ENCODE results near the gene KCNQ1OT1.

KCNQ1OT1 gene

DNA sequence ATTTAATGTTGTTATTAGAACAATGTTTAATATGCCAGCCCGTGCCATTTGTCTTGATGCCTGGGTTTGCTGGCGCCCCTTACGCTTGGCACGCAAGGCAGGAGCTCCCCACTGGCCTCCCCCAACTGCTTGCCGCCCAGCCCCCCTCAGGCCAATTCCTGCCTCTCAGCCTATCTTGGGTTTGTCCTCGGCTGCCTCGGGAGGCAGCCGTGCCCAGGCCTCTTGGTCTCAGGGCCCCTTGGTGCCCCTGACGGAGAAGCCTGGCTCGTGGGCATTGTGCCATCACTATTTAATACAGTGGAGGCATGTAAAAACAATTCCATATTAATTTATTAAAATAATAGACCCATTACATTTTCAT is 119.8 kb downstream of the KCNQ1OT1 start:
- no peak for DNase-seq

DNA sequence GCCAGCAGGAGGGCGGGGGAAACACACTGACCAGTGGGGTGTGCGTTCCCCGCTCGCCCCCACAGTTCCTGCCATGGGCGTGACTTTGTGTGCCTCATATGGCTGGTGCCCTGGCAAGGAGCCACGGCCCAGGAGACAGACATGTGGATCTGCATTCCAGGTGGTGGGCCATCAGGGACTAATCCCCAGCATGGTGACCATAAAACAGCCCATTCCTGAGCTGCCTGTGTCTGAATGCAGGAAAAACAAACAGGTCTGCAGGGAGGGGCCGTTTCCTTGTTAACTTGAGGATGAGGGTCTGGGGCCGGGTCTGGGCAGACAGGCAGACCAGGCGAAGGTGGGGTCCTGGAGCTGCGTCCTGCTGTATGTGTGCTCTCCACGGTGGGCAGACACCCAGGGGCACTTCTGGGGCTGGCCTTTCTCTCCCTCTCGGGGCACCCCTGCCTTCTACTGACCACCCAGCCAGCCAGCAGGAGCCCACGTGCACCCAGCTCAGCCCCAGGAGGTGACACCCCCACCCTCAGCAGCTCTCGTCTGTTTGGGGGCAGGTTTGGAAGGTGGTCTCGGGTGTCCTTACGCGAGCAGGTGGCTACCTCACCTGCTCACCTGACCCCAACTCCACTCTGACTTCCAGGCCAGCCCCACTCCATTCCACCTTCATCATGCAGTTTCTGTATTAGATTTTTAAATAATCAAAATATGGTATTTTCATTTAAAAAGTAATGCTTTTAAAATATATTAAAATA is 120.3 kb downstream of the KCNQ1OT1 start:
- DNase-seq, result peak in 1 of 2 experiments; percentile 46

DNA sequence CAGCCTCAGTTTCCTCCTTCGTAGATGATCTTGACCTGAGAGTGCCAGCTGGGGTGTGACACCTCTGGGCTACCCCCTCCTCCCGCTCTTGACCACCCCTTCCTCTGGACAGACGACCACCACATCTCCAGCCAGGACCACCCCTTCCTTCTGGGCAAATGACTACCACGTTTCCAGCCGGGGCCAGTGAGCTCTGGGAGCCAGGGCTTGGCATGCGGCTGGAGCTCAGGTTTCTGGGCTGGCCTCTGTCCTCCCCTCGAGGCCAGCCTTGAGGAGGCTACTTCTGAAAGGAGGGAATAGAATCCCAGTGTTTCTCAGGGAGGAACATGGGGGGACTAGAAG is 120.9 kb downstream of the KCNQ1OT1 start:
- DNase-seq, result no peak

DNA sequence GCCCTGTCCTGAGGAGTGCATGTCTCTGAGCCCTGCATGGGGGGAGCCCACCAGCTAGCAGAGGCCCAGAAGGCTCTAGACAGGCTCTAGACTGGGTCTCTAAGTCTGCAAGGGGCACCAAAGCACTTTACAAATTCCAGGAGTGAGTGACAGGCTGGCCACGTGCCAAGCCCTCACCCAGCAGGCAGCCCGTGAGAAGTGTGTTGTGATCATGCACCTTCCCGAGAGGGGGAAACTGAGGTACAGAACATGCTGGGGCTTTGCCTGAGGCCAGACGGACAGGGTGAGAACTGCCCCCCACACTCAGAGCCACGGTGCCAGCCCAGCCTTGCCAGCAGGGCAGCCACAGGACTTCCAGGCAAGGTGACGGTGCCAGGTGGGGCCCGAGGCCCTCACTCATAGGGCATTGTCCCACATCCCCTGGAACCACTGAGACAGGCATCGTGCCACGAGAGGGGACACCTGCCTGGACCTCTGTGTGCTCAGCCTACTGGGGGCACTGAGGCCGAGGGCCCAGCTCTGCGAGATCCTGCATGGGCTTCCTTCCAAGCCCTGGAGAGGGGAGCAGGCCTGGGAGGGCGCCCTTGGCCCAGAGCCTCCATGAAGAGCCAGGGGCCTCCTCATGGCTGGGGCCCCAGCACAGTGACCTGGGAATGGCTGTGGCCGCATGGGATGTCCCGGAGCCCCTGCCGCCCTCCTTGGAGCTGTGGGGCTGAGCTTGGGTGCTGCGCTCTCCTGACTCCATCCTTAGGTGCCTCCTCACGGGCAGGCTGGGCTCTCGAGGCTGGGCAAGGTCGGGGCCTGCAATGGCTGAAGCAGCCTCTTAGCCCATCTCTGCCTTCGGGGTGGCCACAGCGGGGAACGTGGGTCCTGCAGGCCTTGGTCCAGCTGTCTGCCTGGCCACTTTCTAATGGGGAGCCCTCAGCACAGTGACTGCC is 121.5 kb downstream of the KCNQ1OT1 start:
- no peak for DNase-seq

DNA sequence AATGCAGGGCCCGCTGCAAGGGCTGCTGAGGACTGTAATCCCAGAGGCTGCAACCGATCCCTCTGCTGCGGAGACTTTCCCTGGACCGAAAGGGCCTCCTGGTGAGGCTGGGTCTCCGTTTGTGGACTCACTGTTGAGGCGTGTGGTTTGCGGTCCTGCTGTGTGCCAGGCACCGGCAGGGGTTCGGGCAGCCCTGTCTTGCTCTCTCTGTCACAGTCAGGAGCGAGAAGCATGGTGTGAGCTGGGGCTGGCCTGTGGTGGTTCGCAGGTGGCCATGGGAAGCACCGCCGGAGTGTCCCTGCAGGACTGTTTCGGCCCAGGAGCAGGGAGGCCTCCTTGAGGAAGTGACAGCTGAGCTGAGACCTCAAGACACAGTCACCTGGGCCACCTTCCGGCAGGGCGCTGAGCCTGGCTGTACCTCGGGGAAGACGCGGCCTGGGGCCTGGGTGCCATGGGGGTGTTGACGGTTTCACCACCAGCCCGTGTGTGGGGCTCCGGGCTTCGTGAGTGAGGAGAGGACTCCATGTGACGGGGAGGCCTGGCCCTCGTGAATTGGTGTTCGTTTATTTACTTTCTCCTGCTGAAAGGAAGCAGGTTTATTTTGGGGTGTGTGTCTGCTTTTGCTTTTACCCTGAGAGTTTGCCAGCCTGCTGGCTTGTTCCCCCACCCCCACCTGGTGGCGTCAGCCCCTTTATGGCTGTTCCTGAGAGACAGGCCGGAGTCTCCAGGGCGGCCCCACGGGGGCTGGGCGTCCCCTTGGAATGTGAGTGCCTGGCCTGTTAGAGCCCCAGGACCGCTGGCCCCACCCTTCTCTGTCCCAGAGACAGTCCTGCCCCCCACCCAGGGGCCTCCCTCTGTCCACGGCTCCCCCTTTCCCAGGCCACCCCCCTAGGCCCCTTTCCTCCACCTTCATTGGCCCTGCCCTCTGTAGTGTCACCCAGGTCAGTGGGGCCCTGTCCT is 122.5 kb downstream of the KCNQ1OT1 start:
- no peak for DNase-seq

DNA sequence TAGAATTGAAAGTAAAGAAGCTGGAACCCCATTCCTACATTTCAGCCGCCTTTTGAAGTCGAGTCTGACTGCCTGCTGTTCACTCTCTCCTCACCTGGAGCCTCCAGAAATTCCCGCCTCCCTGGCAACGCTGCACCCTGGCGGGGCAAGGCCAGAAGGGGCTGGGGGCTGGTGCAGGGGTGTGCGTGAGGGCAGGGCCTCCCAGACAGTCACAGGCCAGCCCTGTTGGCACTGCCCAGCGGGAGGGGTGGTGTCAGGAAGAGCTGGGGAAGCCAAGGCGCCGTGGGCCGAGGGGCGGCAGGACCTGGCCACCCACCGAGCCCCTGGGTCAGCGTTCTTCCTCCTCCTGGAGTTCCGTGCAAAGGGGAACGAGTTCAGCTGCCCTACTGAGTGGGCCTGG is 123.2 kb downstream of the KCNQ1OT1 start:
- no peak for DNase-seq

DNA sequence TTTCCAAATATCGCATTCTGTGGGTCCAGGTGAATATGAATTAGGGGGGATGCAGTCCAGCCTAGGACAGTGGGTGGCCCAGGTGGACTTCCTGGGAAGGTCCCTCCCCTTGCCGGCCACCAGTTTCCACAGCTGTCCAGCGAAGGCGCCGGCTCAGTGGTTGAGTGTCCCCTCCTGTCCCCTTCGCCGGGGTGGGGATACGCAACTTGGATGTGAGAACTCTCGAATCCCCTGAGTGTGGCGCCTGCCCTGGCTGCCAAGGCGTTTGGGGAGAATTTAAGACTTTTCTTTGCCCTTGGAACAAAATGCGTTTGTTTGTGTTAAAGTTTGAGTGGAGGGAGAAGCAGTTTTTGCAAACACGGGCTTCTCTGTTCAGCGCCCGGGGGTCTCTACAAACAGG is 123.7 kb downstream of the KCNQ1OT1 start:
- no peak for DNase-seq

DNA sequence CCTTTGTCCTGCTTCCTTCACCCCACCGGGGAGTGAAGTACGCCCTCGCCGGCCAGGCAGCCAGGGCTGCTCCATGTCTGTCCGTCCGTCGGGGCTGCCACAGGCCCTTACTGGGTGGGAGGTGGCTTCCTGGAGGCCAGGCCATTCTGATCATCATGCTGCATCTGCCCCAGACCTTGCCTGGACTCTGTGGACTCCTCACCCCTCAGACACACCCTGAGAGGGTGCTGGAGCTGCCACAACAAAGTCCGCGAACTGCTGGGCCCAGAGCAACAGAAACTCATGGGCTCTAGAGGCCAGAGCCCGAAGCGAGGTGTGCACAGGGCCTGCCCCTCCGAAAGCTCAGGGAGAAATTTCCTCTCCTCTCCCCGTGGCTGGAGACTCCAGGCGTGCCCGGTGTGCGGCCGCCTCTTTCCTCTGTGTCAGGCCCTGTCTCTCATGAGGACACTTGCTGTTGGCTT is 124.2 kb downstream of the KCNQ1OT1 start:
- DNase-seq, result no peak

DNA sequence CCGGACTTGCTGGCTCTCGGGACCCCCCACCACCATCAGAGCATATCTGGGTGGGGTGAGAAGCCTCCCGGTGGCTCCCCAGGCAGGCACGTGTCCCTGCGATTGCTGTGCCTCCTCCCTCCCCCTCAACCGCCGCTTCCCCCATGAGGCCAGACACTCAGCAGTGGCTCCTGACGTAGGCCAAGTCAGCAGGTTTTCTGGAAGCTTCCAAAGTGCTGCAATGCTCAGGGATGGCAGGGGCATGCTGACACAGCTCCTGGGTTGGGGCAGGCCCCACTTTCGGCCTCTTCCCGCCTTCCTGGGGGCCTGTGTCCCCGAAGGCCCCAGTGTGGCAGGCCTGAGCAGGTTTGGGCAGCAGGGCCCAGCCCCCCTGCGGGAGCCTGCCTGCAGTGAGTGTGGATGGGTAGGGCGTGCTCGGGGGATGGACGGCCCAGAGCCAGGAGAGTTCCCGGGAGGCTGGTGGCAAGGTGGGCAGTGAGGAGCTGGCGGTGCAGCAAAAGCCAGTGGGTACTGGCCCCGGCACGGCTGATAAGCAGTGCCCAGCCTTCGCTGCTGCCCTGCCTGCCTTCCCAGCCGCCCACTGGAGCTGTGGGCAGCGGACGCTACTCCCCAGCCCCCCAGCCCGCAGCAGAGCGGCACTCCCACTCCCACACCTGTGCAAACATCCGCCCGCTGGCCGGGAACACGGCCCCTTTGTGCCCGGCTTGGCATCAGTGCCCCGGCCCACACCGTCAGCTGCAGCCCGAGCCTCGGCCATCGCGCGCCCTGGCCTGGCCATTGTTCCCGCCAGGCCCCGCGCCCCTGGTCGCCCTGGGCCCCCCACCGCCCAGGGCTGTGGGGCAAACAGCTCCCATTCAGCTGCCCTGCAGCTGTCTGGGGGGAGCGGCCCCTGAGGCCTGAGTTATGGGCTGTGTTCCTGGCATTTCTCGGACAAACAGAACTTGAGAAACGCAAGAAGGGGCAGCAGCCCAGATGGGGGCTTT is 125.0 kb downstream of the KCNQ1OT1 start:
- DNase-seq, result no peak

DNA sequence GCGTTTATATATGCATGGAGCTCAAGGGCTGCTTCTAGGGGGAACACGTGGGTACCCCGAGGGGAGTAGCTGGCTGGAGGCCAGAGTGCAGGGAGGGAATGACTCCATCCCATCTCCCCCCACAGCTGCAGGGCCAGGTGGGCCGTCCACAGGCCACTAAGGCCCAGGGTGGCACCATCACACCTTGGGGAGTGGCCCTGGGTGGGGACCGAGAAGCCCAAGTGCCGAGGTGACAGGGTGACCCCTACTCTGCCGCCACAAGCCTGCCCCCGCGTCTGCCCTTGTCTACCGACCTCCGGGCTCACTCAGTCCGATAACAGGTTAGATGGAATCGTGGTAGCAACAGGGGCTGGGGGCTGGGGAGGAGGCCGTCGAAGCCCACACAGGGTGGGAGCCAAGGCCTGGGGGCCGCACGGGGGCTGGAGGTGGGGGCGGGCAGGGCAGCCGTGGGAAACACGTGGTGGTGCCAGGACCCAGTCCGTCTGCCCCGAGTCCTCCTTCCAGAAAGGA is 125.7 kb downstream of the KCNQ1OT1 start:
- DNase-seq, result no peak

DNA sequence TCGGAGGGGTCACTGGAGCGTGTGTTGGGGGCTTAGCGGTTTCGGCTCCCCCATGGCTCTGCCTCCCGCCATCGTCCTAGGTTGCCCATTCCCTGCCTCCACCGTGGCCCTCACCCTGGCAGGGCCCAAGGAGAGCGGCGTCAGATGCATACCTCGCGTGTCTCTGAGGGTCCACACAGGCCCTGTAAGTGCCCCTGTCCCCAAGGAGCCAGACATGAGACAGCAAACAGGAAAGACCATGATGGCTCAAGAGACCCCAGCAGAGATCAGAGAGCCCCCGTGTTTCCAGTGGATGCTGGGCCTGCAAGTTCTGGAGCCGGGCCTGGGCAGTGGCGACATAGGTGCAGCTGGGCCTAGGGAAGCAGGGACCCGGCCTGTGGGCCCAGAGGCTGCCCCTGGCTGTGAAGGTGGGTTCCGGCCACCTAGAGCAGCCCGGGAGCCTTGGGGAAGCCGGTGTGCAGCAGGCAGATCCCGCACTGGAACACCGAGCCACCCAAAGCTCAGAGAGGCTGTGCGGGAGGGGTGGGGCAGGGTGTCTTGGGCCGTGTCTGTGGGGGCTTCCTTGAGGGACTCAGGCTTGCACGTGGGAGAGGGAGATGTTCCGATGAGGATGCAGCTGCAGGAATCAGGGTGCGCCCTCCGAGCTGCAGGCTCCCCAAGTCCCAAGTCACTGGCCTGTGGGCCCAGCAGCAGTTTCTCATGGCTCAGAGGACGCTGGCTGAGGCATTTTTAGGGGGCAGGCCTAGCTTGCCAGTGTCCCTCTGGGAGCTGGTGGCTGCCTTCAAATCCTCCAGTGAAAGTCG is 126.4 kb downstream of the KCNQ1OT1 start:
- DNase-seq, result no peak

DNA sequence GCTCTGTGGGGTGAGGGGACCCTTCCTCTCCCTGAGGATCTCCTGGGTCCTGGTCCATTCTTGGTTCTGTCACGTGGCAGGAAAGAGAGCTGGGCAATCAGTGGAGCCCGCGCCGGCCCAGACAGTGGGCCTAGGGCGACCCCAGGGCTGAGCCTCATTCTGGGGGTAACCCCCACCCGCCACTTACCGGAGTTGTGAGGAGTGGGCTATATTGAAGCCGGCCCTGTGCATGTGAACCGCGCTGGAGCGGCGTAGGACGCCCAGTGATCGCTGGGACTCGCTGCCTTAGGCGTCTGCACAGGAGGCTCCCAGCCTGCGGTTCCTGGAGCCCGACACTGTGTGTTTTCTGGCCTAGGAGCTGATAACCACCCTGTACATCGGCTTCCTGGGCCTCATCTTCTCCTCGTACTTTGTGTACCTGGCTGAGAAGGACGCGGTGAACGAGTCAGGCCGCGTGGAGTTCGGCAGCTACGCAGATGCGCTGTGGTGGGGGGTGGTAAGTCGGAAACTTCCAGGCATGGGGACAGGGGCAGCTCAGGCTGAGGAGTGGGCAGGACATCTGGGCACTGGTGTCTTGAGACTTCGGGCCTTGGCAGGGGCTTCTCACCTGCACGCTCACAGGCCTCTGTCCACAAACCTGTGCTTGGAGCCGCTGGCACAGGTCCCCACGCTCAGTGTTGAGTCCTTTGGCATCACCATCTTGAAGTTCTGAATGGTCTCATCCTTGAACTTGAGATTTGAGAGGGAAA is 127.1 kb downstream of the KCNQ1OT1 start:
- no peak for DNase-seq

DNA sequence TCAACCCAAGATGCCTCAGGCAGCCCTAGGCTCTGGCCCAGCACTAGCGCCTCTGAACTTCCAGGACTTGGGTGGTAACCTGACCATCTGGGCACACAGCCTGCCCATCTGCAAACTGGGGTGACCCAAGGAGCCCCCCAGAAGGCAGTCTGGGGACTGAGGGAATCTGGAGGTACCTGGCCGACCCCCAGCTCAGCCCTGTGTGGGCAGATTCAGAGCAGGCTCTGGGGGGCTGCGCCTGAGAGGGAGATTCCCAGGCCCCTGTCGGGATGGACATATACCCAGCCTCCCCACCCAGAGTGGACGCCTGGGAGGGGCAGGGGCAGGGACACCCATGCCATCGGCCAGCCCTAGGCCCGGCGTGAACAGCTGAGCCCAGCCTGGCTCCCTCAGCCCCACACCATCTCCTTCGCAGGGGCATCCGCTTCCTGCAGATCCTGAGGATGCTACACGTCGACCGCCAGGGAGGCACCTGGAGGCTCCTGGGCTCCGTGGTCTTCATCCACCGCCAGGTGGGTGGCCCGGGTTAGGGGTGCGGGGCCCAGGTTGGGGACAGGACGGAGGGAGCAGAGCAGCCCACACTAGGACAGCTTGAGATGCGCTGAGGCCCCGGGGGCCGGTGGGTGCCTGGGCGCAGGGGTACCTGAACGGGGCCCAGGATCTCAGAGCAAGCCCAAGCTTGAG is 128.1 kb downstream of the KCNQ1OT1 start:
- no peak for DNase-seq

DNA sequence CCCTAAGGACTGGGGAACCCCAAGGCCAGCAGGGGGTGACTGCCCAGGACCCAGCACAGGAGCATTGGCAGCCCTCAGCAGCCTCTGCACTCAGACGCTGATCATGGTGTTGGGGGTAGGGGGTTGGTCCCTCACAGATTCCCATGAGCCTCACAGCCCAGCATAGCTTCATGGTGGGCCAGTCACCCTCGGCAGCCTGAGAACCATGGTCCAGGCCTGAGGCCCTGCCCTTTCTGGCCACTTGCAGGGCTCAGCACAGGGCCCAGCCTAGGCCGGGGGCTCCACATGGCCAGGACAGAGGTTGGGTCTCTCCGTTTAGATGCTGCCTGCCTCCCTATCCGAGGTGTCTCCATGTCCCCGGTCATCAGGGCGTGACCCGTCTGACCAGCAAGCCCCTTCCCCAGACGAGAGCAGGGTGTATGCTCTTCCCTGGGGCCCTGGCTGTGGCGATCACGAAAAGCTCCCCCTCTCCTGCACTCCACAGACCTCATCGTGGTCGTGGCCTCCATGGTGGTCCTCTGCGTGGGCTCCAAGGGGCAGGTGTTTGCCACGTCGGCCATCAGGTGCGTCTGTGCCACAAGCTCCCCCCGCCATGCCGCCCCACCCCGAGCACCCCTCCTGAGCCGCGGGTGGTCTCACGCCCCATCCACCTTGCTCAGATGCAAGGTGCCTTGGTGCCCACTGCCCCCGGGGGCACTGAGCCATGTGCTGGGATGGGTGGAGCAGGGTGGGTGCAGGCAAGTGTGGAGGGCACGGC is 128.8 kb downstream of the KCNQ1OT1 start:
- no peak for DNase-seq

DNA sequence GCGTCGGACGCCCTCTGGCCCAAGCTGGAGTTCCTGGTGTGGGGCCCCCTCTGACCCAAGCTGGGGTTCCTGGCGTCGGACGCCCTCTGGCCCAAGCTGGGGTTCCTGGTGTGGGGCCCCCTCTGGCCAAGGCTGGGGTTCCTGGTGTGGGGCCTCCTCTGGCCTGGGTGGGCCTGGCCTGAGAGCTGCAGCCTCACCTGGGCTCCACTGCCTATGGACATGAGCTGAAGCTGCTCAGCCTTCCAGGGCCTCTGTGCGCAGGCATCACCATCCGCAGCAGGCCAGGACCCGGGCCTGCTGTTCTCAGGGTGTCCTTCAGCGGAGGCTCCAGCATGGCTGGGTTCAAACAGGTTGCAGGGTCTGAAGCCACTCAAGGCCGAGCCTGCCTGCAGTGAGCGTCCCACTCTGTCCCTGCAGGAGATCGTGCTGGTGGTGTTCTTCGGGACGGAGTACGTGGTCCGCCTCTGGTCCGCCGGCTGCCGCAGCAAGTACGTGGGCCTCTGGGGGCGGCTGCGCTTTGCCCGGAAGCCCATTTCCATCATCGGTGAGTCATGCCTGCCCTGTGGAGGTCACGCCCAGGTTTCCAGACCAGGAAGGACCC is 129.5 kb downstream of the KCNQ1OT1 start:
- DNase-seq, result no peak

DNA sequence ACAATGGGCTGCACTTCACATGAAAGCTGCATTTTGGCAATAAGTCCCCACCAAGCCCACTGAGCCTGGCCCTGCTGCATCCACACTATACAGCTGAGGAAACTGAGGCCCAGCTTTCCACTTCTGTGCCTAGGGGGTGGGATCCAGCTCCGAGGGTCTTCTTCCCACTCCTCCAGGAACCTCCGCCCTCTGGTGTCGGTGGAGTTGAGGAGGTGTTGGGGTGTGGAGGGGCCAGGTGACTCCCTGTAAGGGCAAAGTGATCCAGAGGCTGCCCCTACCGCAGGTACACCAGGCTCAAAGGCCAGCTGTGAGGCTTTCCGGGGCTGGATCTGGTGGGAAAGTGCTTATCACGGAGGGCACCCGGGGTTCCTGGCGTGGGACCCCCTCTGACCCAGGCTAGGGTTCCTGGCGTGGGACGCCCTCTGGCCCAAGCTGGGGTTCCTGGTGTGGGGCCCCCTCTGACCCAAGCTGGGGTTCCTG is 130.0 kb downstream of the KCNQ1OT1 start:
- DNase-seq, result no peak

DNA sequence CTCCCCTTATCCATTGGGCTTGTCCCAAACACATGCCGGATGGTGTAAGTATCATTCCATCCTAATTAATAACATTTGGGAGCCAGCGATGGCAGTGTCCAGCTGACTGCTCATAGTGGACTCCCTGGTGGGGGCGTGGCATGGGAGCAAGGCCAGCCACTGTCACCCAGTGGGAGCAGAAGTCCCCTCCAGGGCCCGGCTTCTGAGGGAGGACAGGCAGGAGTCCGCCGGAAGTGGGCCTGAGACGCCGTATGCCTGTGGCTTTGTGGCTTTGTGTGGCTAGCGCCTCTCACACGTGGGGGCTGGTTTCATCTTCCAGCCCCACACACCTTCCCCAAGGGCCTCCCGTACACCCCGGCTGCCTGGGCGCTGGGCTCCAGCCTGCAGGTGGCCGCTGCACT is 130.5 kb downstream of the KCNQ1OT1 start:
- DNase-seq, result no peak

Measured in NCI-H524 (cell line).